ENCODE measurements around the gene GALNS. TPM values are rescaled to one million over a fixed set of nuclear protein-coding genes. Genes with fewer than 3 reads are reported as not detected.
A peak's percentile ranks its signal among the peaks of the same experiment; 100 is the strongest.

Gene GALNS
- total and polyA plus RNA-seq, 2 of the 4 experiments (the other 2 are of a cell fraction), result 7.2 to 32.5 TPM

DNA sequence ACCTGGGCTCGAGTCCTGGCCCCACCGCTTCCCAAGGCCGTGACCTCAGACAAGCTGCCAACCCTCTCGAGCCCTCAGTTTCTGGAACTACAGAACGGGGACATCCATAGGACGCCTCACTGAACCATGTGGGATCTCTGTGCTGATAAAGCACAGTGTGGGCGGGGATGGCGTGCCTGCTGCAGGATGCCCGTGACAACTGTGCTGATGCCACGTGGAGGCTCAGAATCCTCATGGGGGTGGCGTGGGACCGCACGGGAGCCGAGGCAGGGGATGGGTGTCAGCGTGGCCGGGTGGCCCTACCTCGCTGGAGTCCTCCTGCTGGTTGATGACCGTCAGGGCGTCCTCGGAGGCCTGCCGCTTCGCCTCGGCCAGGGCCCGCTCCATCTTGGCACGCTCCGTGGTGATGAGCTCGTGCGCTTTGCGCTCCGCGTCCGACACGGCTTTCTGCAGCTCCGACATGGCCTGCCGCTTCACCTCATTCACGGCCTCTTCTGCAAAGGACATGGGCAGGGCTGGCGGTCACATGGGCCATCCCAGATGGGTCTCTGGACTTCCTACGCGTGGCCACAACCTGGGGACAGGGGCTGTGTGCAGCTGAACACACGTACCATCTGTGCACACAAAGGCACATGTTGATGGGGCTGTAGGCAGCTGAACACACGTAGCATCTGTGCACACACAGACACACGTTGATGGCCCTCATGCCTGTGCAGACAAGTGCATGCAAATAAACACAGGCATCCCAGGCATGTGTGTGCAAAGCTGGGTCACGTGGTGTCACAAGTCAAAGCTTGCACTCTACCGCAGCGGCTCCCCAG is 22.4 kb upstream of the GALNS start:
- H4K8ac ChIP-seq (ENCODE audit: low read depth in 2 of 2, low read length in 2 of 2), result no peak overlapping the region
- H2BK5ac ChIP-seq (ENCODE audit: low read depth, low read length, poor library complexity, severe bottlenecking), result no peak overlapping the region
- no TSS peak for BruUV-seq (replicated peaks)
- H3K18ac ChIP-seq (ENCODE audit: low read depth, low read length), result no peak overlapping the region
- H4K20me1 ChIP-seq (ENCODE audit: insufficient read depth, low read length), result no peaks in the 10 kb centered on the region
- WGBS, 2 experiments (ENCODE audit: extremely low coverage in 2 of 2, insufficient read length in 1 of 2), result 81% methylated on average over 25 of the region's 45 CpGs; no CpG with 5 or more reads in 1 of the 2 experiments
- H2AFZ ChIP-seq (replicated peaks; ENCODE audit: low read length, poor library complexity), result no peak overlapping the region
- no peak overlapping the region for H3K27ac ChIP-seq (ENCODE audit: insufficient read depth, low read length)
- H3K23ac ChIP-seq (ENCODE audit: low read depth, low read length), result no peak overlapping the region
- H4K5ac ChIP-seq (ENCODE audit: low read depth, low read length), result no peak overlapping the region
- H3K27me3 ChIP-seq (ENCODE audit: control insufficient read depth, insufficient read depth, low read length), result peaks cover 43% of the 10 kb centered on the region
- H3K4ac ChIP-seq (ENCODE audit: low read depth, low read length), result no peak overlapping the region
- H3K36me3 ChIP-seq (ENCODE audit: control insufficient read depth, insufficient read depth, low read length), result no peaks in the 10 kb centered on the region
- ChIA-PET POLR2A (ENCODE audit: unreplicated experiment) (no interaction called here), CTCF (interaction anchor here (1.4 kb wide), 1 partner anchor 21 kb away, joined by 5 read pairs; no protein-coding TSS in a partner anchor)
- no peaks in the 10 kb centered on the region for H3K9me3 ChIP-seq (ENCODE audit: control insufficient read depth, insufficient read depth, low read length)
- no peak overlapping the region for H2AK5ac ChIP-seq (ENCODE audit: low read depth, low read length)
- H3K56ac ChIP-seq (ENCODE audit: extremely low read depth, insufficient read depth, low read length), result no peak overlapping the region
- H2BK15ac ChIP-seq (ENCODE audit: low read depth, low read length), result no peak overlapping the region
- no peak overlapping the region for H4K91ac ChIP-seq (ENCODE audit: insufficient read depth, low read depth, low read length)
- ATAC-seq (ENCODE audit: low read depth) (no peak), DNase-seq (peak; percentile 0)
- dilution Hi-C loops (cut with HindIII; ENCODE audit: low sequenced_read_pairs, unreplicated experiment), result no loop called here
- H3K4me1 ChIP-seq (ENCODE audit: control insufficient read depth, insufficient read depth, low read length), result no peaks in the 10 kb centered on the region
- intact Hi-C loops (cut with micrococcal nuclease), result no loop called here
- no peak overlapping the region for H3K9ac ChIP-seq (ENCODE audit: low read depth, low read length)
- no peak overlapping the region for H2BK20ac ChIP-seq (ENCODE audit: low read depth, low read length)
- no peak overlapping the region for H2BK120ac ChIP-seq (ENCODE audit: low read depth, low read length)
- no peak overlapping the region for H3K4me2 ChIP-seq (ENCODE audit: low read depth, low read length)
- TF ChIP-seq, protein P1, sequence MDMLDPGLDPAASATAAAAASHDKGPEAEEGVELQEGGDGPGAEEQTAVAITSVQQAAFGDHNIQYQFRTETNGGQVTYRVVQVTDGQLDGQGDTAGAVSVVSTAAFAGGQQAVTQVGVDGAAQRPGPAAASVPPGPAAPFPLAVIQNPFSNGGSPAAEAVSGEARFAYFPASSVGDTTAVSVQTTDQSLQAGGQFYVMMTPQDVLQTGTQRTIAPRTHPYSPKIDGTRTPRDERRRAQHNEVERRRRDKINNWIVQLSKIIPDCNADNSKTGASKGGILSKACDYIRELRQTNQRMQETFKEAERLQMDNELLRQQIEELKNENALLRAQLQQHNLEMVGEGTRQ (IDR thresholded peaks at IDR 0.05; ENCODE audit: low read depth, low read length), result no peak
- TF ChIP-seq CEBPB (IDR thresholded peaks at IDR 0.05; ENCODE audit: low read depth, low read length), result no peak
- no peak for TF ChIP-seq MAZ (IDR thresholded peaks at IDR 0.05; ENCODE audit: borderline replicate concordance, low read depth, low read length)
- TF ChIP-seq MAFK (IDR thresholded peaks at IDR 0.05; ENCODE audit: low read depth, low read length), result no peak
- no peak for TF ChIP-seq SMC3 (IDR thresholded peaks at IDR 0.05; ENCODE audit: low read depth, low read length)
- TF ChIP-seq, protein P2, sequence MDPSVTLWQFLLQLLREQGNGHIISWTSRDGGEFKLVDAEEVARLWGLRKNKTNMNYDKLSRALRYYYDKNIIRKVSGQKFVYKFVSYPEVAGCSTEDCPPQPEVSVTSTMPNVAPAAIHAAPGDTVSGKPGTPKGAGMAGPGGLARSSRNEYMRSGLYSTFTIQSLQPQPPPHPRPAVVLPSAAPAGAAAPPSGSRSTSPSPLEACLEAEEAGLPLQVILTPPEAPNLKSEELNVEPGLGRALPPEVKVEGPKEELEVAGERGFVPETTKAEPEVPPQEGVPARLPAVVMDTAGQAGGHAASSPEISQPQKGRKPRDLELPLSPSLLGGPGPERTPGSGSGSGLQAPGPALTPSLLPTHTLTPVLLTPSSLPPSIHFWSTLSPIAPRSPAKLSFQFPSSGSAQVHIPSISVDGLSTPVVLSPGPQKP (IDR thresholded peaks at IDR 0.05; ENCODE audit: borderline replicate concordance, low read depth, low read length), result no peak
- no peak for TF ChIP-seq RAD21 (IDR thresholded peaks at IDR 0.05; ENCODE audit: low read length)
- no peak for TF ChIP-seq POLR2A (IDR thresholded peaks at IDR 0.05; ENCODE audit: low read depth, low read length)
- TF ChIP-seq, protein P3, sequence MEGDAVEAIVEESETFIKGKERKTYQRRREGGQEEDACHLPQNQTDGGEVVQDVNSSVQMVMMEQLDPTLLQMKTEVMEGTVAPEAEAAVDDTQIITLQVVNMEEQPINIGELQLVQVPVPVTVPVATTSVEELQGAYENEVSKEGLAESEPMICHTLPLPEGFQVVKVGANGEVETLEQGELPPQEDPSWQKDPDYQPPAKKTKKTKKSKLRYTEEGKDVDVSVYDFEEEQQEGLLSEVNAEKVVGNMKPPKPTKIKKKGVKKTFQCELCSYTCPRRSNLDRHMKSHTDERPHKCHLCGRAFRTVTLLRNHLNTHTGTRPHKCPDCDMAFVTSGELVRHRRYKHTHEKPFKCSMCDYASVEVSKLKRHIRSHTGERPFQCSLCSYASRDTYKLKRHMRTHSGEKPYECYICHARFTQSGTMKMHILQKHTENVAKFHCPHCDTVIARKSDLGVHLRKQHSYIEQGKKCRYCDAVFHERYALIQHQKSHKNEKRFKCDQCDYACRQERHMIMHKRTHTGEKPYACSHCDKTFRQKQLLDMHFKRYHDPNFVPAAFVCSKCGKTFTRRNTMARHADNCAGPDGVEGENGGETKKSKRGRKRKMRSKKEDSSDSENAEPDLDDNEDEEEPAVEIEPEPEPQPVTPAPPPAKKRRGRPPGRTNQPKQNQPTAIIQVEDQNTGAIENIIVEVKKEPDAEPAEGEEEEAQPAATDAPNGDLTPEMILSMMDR (conservative IDR thresholded peaks at IDR 0.05; ENCODE audit: low read depth, low read length), result no peak
- no peak for TF ChIP-seq BHLHE40 (IDR thresholded peaks at IDR 0.05; ENCODE audit: low read depth, low read length)
- TF ChIP-seq FOS (IDR thresholded peaks at IDR 0.05; ENCODE audit: low read depth, low read length), result no peak
- H3K14ac ChIP-seq (replicated peaks; ENCODE audit: low read depth, low read length), result no peak overlapping the region
- no peaks in the 10 kb centered on the region for H3K9me1 ChIP-seq (ENCODE audit: insufficient read depth, low read length)
- in situ Hi-C loops (cut with MboI; ENCODE audit: low sequenced_read_pairs), result no loop called here
- H3K4me3 ChIP-seq (ENCODE audit: insufficient read depth, low read depth, low read length), result no peak overlapping the region
- no peak overlapping the region for H2AK9ac ChIP-seq (replicated peaks; ENCODE audit: low read depth, low read length, poor library complexity)
- no peaks in the 10 kb centered on the region for H3K79me1 ChIP-seq (ENCODE audit: low read depth in 1 of 2, low read length in 2 of 2)

Measured in IMR-90 (cell line).